ENCODE measurements around the gene IGF1.

DNA sequence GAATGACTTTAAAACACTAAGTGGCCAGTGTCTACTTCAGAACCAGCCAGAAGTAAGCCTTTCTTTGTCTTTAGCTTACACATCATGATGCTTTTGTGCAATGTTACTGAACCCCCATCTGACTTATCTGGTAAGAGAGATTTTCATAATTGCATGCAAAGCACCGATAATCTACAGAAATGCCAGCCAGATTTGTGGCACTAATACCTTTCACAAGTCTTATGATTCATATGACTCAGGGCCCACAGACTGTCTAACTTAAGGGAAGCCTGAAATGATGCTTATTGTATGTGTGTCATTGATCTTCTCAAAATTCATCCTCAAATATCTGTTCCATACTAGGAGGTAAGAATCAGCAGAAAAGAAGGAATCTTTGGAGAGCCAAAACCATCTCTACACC, 18.0 kb downstream of the IGF1 start:
- TF ChIP-seq, protein P1, sequence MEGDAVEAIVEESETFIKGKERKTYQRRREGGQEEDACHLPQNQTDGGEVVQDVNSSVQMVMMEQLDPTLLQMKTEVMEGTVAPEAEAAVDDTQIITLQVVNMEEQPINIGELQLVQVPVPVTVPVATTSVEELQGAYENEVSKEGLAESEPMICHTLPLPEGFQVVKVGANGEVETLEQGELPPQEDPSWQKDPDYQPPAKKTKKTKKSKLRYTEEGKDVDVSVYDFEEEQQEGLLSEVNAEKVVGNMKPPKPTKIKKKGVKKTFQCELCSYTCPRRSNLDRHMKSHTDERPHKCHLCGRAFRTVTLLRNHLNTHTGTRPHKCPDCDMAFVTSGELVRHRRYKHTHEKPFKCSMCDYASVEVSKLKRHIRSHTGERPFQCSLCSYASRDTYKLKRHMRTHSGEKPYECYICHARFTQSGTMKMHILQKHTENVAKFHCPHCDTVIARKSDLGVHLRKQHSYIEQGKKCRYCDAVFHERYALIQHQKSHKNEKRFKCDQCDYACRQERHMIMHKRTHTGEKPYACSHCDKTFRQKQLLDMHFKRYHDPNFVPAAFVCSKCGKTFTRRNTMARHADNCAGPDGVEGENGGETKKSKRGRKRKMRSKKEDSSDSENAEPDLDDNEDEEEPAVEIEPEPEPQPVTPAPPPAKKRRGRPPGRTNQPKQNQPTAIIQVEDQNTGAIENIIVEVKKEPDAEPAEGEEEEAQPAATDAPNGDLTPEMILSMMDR (IDR thresholded peaks at IDR 0.05) = no peak
- TF ChIP-seq POLR2A (IDR thresholded peaks at IDR 0.05) = no peak
